SK-N-SH (cell line): Measurements from ENCODE around the gene PRKCH. TPM values are rescaled to one million over a fixed set of nuclear protein-coding genes. Genes with fewer than 3 reads are reported as not detected.
A peak's percentile ranks its signal among the peaks of the same experiment; 100 is the strongest.
"Not testable (repeated sequence)": the region's sequence is repeated elsewhere in the genome, so short reads cannot be mapped to it uniquely, and the experiment has no call there.

ENCODE experiments used
- CTCF ChIA-PET: fragments of 300-600, 350-600 bp; formaldehyde crosslinking; extraction: SDS; loops from one replicate; lab custom pipeline; 2021; lab: Yijun Ruan, JAX
- POLR2A ChIA-PET: fragments of 350-600 bp; sonication (Branson Sonifier 250); formaldehyde crosslinking; extraction: SDS; loops from one replicate; lab custom pipeline; 2020; ENCODE audit warnings: antibody characterized with exemption, inconsistent platforms; lab: Yijun Ruan, JAX
- DNase-seq: peaks from one replicate; pipeline ENCODE4 v3.0.0; 2012
- H2AFZ ChIP-seq: fragments of 200-600 bp; sonication (generic); 2 replicates; pipeline ENCODE4 v1.8.1; 2016; ENCODE audit warnings: antibody characterized with exemption, mild to moderate bottlenecking, low read depth
- H3F3A ChIP-seq: fragments of 200-600 bp; sonication (generic); replicated peaks from 2 replicates; pipeline ENCODE3; 2016; ENCODE audit warnings: antibody characterized with exemption, mild to moderate bottlenecking; ENCODE audit not compliant: insufficient read depth
- H3K27ac ChIP-seq, 2 experiments: fragments of 200-500 bp in 1 of 2; fragments of 200-600 bp in 1 of 2; sonication (Bioruptor generic) in 1 of 2; sonication (generic), shearing (Covaris generic) in 1 of 2; 2 replicates each; pipeline versions ENCODE4 v1.5.1 to v1.6.1; 2014 to 2016; ENCODE audit warnings: low read depth in 2 of 2, inconsistent platforms in 1 of 2, low read length in 1 of 2, mild to moderate bottlenecking in 1 of 2, mixed read lengths in 1 of 2
- H3K27me3 ChIP-seq: fragments of 200-600 bp; sonication (generic), shearing (Covaris generic); 2 replicates; pipeline ENCODE4 v1.6.1; 2016; ENCODE audit warnings: mixed run types; ENCODE audit not compliant: insufficient read depth
- H3K36me3 ChIP-seq, 2 experiments: fragments of 200-500 bp in 1 of 2; fragments of 200-600 bp in 1 of 2; sonication (Bioruptor generic) in 1 of 2; sonication (generic) in 1 of 2; replicated peaks in 1 of 2; 2 replicates each; pipeline versions ENCODE3 to v1.5.1; 2014 to 2016; ENCODE audit warnings: low read length in 1 of 2, mild to moderate bottlenecking in 1 of 2; ENCODE audit not compliant: insufficient read depth in 2 of 2, control insufficient read depth in 1 of 2
- H3K4me1 ChIP-seq, 2 experiments: fragments of 200-500 bp in 1 of 2; fragments of 200-600 bp in 1 of 2; sonication (Bioruptor generic) in 1 of 2; sonication (generic), shearing (Covaris generic) in 1 of 2; 2 replicates each; pipeline versions ENCODE4 v1.5.1 to v1.6.1; 2014 to 2016; ENCODE audit warnings: low read depth in 1 of 2, low read length in 1 of 2, mixed run types in 1 of 2; ENCODE audit not compliant: insufficient read depth in 2 of 2, control insufficient read depth in 1 of 2
- H3K4me2 ChIP-seq: fragments of 200-600 bp; sonication (generic), shearing (Covaris generic); 2 replicates; pipeline ENCODE4 v1.6.1; 2017; ENCODE audit warnings: mixed run types
- H3K4me3 ChIP-seq, 2 experiments: fragments of 200-500 bp in 1 of 2; fragments of 200-600 bp in 1 of 2; sonication (Bioruptor generic) in 1 of 2; sonication (generic), shearing (Covaris generic) in 1 of 2; 2 replicates each; pipeline versions ENCODE4 v1.5.1 to v1.8.1; 2014 to 2016; ENCODE audit warnings: low read depth in 2 of 2, inconsistent platforms in 1 of 2, low read length in 1 of 2, mild to moderate bottlenecking in 1 of 2, mixed read lengths in 1 of 2, moderate library complexity in 1 of 2
- H3K79me2 ChIP-seq: fragments of 200-600 bp; sonication (generic); 2 replicates; pipeline ENCODE4 v1.8.1; 2017; ENCODE audit warnings: mild to moderate bottlenecking; ENCODE audit not compliant: insufficient read depth
- H3K9ac ChIP-seq: fragments of 200-600 bp; sonication (generic); 2 replicates; pipeline ENCODE4 v1.6.1; 2017; ENCODE audit warnings: mixed run types
- H3K9me2 ChIP-seq: fragments of 200-600 bp; sonication (generic); 2 replicates; pipeline ENCODE4 v1.6.1; 2017; ENCODE audit warnings: mixed run types
- H3K9me3 ChIP-seq: fragments of 200-600 bp; sonication (generic); 2 replicates; pipeline ENCODE4 v1.6.1; 2017; ENCODE audit warnings: mixed run types, mild to moderate bottlenecking, moderate library complexity
- H4K20me1 ChIP-seq: fragments of 200-600 bp; sonication (generic); 2 replicates; pipeline ENCODE4 v1.6.1; 2017; ENCODE audit warnings: mild to moderate bottlenecking, mixed run types; ENCODE audit not compliant: insufficient read depth
- EP300 ChIP-seq, 2 experiments: IDR thresholded peaks; 2 replicates each; pipeline versions ENCODE4 v1.4.0 to v1.6.1; 2012; ENCODE audit warnings: borderline replicate concordance in 1 of 2, low read depth in 1 of 2, low read length in 1 of 2
- EZH2phosphoT487 ChIP-seq: fragments of 200-600 bp; sonication (generic); IDR thresholded peaks from 2 replicates; pipeline ENCODE4 v1.6.1; 2017; ENCODE audit warnings: low read depth, mixed run types, mild to moderate bottlenecking, antibody characterized with exemption, moderate library complexity, borderline replicate concordance
- JUND ChIP-seq: IDR thresholded peaks from 2 replicates; pipeline ENCODE4 v1.4.0; 2012
- MAX ChIP-seq: IDR thresholded peaks from 2 replicates; pipeline ENCODE4 v1.4.0; 2012; ENCODE audit warnings: low read depth
- MXI1 ChIP-seq: IDR thresholded peaks from 2 replicates; pipeline ENCODE4 v1.6.1; 2012; ENCODE audit warnings: mild to moderate bottlenecking, low read depth, low read length, improper control_type of control experiment
- NRF1 ChIP-seq: IDR thresholded peaks from 2 replicates; pipeline ENCODE4 v1.6.1; 2012; ENCODE audit warnings: low read depth, mild to moderate bottlenecking, low read length
- POLR2AphosphoS5 ChIP-seq: IDR thresholded peaks from 2 replicates; pipeline ENCODE4 v1.6.1; 2012; ENCODE audit warnings: low read depth, low read length
- RAD21 ChIP-seq: IDR thresholded peaks from 2 replicates; pipeline ENCODE4 v1.6.1; 2012; ENCODE audit warnings: mild to moderate bottlenecking, low read length
- RCOR1 ChIP-seq: fragments of 150-350 bp; IDR thresholded peaks from 2 replicates; pipeline ENCODE4 v1.6.1; 2017; ENCODE audit warnings: antibody characterized with exemption, low read length
- REST ChIP-seq: IDR thresholded peaks from 2 replicates; pipeline ENCODE4 v1.6.1; 2012; ENCODE audit warnings: mild to moderate bottlenecking, low read depth, low read length, moderate library complexity
- RFX5 ChIP-seq: IDR thresholded peaks from 2 replicates; pipeline ENCODE4 v1.6.1; 2012; ENCODE audit warnings: mild to moderate bottlenecking, improper control_type of control experiment, low read length
- RXRA ChIP-seq: IDR thresholded peaks from 2 replicates; pipeline ENCODE4 v1.4.0; 2012; ENCODE audit warnings: low read depth, mild to moderate bottlenecking, borderline replicate concordance
- TAF1 ChIP-seq: IDR thresholded peaks from 2 replicates; pipeline ENCODE4 v1.6.1; 2012; ENCODE audit warnings: low read depth, mild to moderate bottlenecking, low read length, moderate library complexity, borderline replicate concordance
- TCF12 ChIP-seq: IDR thresholded peaks from 2 replicates; pipeline ENCODE4 v1.4.0; 2012
- YY1 ChIP-seq: IDR thresholded peaks from 2 replicates; pipeline ENCODE4 v1.4.0; 2012; ENCODE audit warnings: low read depth, mild to moderate bottlenecking
- WGBS: methylation state at CpG from one replicate; pipeline ENCODE4 v1.1.6; 2017; ENCODE audit warnings: low lambda C conversion rate; 5-methylcytosine and 5-hydroxymethylcytosine counted together
- polyA plus RNA-seq, 3 experiments: library from polyadenylated mRNA; depleted of rRNA; stranded (reverse); fragments of >200 nt; gene quantifications; 2 replicates each; pipeline ENCODE4 v1.2.3, GENCODE V29; 2012
- TF ChIP-seq, protein P1 (sequence below): IDR thresholded peaks from 2 replicates; pipeline ENCODE4; 2012
- TF ChIP-seq, protein P2 (sequence below): IDR thresholded peaks from 2 replicates; pipeline ENCODE4 v1.4.0; 2012; ENCODE audit warnings: low read depth, borderline replicate concordance

PRKCH gene
- polyA plus RNA-seq, 1 of the 3 experiments (the other 2 are of a cell fraction) = 4.2 TPM

DNA sequence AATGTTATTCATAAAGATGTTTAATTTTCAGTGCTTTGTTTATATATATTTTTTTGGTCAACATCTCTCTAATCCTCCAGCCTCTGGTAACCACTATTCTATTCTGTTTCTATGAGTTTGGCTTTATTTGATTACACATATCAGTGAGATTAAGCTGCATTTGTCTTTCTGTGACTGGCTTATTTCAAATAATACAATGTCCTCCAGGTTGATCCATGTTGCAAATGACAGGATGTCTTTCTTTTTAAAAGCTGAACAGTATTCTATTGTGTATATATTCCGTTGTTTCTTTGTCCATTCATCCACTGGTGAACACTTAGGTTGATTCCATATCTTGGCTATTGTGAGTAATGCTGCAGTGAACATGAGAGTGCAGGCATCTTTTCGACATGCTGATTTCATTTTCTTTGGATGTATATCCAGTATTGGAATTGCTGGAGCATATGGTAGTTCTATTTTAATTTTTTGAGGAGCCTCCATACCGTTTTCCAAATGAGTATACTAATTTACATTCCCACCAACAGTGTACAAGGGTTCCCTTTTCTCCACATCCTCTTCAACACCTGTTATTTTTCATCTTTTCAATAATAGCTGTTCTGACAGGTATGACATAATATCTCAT, 142.4 kb downstream of the PRKCH start (continued):
- no peak for TF ChIP-seq REST
- no peak for TF ChIP-seq MAX
- TF ChIP-seq, protein P1, sequence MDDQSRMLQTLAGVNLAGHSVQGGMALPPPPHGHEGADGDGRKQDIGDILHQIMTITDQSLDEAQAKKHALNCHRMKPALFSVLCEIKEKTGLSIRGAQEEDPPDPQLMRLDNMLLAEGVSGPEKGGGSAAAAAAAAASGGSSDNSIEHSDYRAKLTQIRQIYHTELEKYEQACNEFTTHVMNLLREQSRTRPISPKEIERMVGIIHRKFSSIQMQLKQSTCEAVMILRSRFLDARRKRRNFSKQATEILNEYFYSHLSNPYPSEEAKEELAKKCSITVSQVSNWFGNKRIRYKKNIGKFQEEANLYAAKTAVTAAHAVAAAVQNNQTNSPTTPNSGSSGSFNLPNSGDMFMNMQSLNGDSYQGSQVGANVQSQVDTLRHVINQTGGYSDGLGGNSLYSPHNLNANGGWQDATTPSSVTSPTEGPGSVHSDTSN = no peak
- TF ChIP-seq RAD21 = peak; percentile 26
- TF ChIP-seq, all 33 proteins: peak for 7

GRCh38 chr14:61464539-61465320, 143.4 kb downstream of the PRKCH start:
- H3F3A ChIP-seq, H3K4me3 ChIP-seq, H3K9me3 ChIP-seq, H2AFZ ChIP-seq, H3K9me2 ChIP-seq, H3K9ac ChIP-seq, H3K79me2 ChIP-seq, H4K20me1 ChIP-seq, DNase-seq, H3K4me2 ChIP-seq, H3K36me3 ChIP-seq, H3K27me3 ChIP-seq: not testable (repeated sequence)
- ChIA-PET CTCF (interaction anchor here (1.0 to 1.5 kb wide), 3 partner anchors 266 to 662 kb away, joined by 3 read pairs; no protein-coding TSS in a partner anchor), POLR2A (interaction anchor here (1.0 kb wide), 1 partner anchor 144 kb away, joined by 3 read pairs; no protein-coding TSS in a partner anchor)
- Histone ChIP-seq H3K4me1 (peaks cover 9 to 51% of the 10 kb centered on the region in 2 experiments), H3K27ac (peak overlapping the region in 1 of 2 experiments; percentile 97; a peak in 2 of 4 replicates)
- WGBS = 91% methylated on average over 2 of the region's 2 CpGs

GRCh38 chr14:61466249-61466904, 145.0 kb downstream of the PRKCH start:
- Histone ChIP-seq H3K36me3 (no peaks in the 10 kb centered on the region), H3F3A (peaks cover 12% of the 10 kb centered on the region), H3K4me1 (peaks cover 22 to 63% of the 10 kb centered on the region in 2 experiments), H3K27ac (peak overlapping the region in 1 of 2 experiments; percentile 100; a peak in 2 of 4 replicates), H3K9ac (no peak overlapping the region), H2AFZ (no peak overlapping the region), H4K20me1 (no peaks in the 10 kb centered on the region), H3K4me3 (no peak overlapping the region), H3K9me2 (no peaks in the 10 kb centered on the region), H3K79me2 (no peaks in the 10 kb centered on the region), H3K9me3 (no peaks in the 10 kb centered on the region), H3K27me3 (no peaks in the 10 kb centered on the region), H3K4me2 (no peak overlapping the region)
- DNase-seq = no peak
- WGBS = 66% methylated on average over 16 of the region's 17 CpGs
- POLR2A ChIA-PET = no interaction called here
- CTCF ChIA-PET = interaction anchor here (0.6 to 2.1 kb wide), 6 partner anchors 9 to 372 kb away, joined by 3 to 9 read pairs (median 3); no protein-coding TSS in a partner anchor
- TF ChIP-seq RFX5 (no peak), NRF1 (no peak), TAF1 (no peak), MXI1 (no peak), POLR2AphosphoS5 (no peak), JUND (peak; percentile 57), RXRA (peak; percentile 36; the same call in 1 of the 2 replicates), EP300 (IDR thresholded peaks at IDR 0.05; ENCODE audit: borderline replicate concordance in 1 of 2, low read depth in 1 of 2, low read length in 1 of 2) (no peak), RAD21 (no peak), YY1 (no peak), RCOR1 (no peak), EZH2phosphoT487 (no peak), TCF12 (peak; percentile 52; the same call in 1 of the 2 replicates)
- TF ChIP-seq, protein P2, sequence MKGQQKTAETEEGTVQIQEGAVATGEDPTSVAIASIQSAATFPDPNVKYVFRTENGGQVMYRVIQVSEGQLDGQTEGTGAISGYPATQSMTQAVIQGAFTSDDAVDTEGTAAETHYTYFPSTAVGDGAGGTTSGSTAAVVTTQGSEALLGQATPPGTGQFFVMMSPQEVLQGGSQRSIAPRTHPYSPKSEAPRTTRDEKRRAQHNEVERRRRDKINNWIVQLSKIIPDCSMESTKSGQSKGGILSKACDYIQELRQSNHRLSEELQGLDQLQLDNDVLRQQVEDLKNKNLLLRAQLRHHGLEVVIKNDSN = no peak
